Hematopoietic multipotent progenitor cell treated with erythropoietin and hydrocortisone succinate and interleukin-3 and kit ligand, for 4 days (in vitro differentiated cells): ENCODE measurements around the gene MARK3.

Source experiments
- DNase-seq: peaks from one replicate; pipeline ENCODE4 v3.0.0-alpha.2; 2015

Gene MARK3

DNA sequence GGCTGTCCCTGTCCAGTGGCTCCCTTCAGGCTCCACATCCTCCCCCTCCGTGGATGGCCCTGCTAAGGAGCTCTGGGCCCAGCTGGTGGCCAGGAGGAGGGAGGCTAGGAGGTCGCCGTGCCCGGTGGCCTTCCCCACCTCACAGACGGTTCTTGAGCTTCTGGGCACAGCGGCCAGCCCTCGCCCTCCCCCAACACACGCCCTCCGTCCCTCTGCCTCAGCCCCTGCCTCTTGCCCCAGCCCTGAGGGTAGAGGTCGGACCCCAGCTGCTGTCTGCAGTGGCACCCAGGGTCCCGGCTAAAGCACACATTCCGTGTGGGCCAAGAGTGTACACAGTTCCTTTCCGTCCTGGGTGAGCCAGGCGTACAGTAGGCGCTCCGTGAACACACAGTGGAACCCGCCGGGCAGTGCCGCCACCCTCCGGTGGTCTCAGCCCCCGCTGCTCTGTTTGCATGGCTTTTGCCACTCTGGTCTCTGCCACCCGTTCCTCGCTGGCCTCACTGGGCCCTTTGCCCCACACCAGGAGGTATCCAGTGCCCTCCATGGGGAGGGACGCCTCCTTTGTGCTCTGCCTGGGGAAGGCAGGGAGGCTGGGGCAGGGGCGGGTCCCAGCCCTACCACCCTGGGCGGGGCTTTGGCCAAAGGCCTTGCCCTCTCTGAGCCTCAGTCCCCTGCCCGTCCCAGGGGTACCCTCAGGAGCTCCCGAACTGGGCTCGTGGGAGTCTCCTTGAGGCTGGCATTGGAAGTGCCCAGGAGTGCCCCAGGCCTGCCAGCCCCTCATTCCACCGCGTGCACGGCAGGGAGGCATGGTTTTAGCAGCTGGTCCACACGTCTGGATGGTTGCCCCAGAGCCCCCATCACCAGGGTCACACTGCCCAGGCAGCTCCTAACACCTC, 156.7 kb downstream of the MARK3 start:
- no peak for DNase-seq

DNA sequence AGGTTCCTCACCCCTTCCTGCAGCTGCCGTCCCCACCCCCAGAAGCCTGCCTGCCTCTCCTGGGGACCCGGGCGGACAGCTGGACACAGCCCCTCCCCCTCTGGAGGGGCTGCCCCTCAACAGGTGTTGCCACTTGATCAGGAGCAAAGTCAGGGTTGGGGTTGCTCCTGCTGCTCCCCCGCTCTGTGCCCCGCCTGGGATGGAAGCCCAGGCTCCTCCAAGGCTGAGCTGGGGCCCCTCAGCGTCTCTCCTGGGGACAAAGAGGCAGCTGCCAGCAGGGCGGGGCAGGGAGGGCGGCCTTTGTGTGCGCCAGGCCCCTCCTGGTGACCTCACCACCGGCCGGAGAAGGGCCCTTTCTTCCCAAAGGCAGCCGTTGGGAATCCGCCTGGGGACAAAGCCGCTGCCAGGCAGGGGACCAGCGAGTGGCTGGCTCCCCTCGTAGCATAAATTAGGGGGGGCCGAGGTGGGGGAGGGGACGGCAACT, 157.4 kb downstream of the MARK3 start:
- DNase-seq: no peak

DNA sequence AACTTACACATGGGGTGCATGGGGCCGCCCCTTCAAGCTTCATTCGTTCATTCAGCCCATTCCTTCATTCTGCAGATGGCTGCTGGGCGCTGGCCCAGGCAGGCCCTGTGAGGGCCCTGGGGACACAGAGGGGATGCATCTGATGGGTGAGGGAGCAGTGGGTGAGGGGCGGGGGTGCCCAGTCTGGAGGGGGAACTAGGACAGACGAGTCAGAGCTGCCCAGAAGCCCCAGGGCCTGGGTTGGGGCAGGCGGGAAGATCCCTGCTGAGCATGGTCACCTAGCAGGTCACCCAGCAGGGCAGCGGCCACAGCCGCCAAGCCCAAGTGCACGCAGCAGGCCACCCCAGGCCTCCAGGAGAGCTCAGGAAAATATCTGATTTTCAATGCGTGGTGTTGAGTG, 157.9 kb downstream of the MARK3 start:
- DNase-seq: no peak

DNA sequence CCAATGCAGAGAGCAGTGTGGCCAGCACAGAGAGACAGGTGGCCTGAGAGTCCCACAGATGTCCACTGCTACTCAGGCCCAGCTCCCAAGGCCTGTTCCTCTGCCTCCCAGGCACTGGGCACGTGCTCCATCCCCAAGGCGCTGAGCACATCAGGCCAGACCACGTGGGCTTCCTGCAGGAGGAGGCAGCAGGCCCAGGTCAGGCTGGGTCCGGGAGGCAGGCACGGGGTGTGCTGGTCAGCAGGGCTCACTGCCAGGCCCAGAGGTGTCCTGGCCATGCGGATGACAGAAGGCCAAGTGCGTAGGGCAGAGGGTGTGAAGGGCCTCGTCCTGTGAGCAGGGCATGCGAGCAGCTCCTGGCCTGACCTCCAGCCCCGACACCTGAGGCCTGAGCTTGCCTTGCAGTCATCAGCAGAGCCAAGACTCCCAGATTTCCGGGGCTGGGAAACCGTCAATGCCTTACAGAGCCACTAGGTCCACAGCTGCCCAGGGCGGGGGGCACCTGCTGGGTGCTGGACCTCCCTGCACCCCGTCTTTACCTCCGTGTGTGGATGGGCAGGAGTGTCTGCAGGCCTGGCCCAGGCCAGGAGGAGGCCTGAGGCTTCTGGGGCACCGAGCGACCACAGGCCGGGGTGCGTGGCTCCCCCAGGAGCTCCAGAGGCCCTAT, 158.6 kb downstream of the MARK3 start:
- DNase-seq: no peak

DNA sequence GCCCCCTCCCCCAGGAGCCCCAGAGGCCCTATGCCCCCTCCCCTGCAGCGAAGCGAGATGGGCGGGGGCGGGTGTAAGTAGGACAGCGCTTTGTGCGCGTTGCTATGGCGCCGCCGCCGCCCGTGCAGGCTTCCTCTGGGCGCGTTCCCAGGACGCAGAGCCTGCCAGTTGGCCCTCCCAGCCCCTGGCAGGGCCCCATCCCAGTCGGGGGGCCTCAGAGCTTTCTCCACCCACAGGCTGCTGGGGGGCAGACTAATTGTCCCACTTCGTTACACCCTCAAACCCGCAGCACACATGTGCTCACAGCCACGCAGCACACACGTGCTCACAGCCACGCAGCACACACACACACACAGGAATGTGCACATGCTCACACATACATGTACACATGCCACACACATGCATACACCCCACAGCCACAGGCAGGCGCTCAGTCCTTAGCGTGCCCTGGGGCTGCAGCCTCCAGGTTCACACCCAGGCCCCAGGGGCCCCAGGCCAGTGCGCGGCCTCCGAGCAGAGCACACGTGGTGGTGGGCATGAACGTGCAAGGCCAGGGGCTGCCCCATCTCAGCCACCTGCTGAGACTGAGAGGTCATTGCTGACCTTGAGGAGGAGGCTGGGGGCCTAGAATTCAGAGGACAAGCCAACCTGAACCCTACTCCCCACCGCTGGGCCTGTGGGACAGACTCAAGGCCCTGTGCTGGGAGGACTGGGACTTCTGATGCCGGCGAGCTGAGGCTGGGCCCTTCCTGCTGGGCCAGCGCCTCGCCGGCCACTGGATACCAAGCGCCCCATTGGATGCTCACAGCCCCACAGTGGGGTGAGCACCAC, 159.4 kb downstream of the MARK3 start:
- DNase-seq: no peak

DNA sequence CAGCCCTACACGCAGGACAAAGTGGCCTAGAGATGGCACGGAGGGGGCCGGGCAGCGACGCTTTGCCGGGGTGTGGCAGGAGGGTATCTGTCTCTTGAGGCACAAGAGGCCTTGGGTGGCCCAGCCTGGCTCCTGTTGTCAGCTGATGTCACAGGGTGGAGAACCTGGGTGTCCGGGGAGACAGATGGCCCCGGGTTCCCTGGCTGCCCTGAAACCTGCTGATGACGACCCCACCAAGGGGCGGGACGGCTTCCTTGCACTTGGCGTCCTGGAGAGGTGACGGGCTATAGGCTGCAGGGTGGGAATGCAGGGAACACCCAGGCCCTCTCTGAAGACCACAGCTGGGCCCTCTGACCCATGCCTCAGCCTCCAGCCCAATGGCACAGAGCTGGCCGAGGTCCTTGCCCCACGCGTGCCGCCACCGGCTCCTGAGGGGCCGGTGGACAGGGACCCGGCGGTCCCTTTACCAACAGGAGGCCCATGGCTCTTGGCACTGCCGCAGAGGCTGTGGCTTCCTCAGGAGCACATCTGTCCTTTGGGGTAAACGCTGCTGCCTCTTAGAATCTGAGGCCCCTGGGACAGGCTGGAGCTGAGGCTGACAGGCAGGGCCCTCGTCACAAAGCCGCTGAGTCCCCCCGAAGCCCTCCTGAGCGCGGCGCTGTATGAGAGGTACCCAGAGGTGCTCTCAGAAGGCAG, 160.2 kb downstream of the MARK3 start:
- DNase-seq: no peak

DNA sequence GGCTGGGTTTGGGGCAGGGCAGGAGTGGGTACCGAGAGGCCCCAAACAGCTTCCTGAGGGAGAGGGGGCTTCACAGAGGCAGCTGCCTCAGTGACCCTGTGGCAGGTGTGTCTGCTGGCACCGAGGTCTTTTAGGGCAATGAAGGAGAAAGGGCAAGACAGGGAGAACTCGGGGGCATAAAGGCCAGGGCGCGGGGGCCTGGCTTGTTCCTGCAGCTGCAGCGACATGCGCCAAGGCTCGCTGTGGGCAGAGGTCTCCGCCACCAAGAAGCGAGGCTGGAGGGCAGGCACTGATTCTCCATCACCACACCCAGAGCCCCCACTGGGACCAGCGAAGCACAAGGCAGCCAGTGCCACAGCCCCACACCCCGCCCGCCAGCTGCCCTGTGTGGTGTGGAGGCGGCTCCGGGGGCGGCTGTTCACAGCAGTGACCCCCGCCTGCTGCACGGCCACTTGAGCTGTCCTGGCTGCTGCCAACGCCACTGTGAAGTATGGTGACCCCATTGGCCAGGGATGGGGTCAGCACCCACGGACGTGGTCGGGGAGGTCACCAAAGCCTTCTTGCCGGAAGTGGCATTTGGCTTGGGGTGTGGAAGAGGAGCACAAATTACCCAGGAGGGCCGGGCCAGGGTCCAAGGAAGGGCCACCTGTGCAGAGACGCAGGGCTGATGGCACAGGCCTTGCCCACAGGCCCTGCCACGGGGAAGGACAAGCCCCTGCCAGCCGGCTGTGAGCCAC, 160.9 kb downstream of the MARK3 start:
- DNase-seq: no peak

DNA sequence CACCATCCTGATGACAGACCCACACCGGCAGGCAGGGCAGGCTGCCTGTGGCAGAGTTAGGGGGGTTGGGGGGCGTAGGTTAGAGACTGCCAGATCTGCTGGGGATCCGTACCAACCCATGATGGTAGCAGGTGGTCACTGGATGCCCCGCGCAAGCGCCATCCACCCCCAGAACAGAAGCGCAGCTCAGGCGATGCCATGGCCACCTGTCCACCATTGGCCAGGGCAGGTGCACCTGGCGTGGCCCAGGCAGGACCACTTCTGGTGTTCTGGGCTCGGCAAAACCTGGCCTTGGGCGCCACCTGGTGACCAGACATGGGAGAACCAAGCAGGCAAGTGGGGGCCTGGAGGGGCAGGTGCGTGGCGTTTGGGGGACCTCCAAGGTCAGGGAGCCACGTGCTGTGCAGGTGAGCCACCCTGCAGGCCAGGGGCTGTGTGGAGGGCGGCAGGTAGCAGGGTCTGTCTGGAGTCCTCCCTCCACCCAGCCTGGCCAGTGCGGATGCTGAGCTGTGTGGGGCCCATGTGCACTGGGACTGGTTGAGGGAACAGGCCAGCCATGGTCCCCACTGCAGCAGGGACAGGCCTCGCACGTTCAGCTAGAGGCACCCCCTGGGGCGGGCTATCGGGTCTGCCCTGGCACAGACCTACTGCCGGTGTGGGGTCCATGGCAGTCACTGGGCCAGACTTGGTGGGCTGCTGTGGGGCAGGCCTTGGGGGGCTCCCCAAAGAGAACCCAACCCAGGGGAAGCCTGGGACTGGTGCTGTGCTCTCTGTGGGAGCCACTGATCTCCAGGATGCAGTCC, 161.6 kb downstream of the MARK3 start:
- peak; percentile 72 for DNase-seq

DNA sequence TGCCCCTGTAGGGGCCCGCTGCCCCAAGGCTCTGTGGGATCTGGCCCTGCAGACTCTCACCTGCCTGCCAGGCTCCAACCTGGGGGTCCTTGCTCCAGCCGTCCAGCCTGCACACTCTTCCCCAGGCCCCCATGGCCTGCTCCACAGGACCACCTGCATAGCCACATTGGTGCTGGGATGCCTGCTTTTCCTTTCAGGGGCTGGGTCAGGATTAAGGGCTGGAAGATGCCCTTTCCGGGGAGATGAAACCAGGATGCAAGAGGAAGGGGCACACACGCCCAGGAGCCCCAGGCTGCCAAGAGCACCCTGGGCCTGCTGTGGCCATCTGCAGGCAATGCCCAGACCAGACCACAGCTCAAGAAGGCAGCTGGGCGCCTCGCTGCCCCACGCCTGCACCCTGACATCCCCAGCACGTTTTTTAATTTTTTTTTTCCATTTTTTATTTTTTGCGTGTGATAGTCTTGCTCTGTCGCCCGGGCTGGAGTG, 162.3 kb downstream of the MARK3 start:
- no peak for DNase-seq

DNA sequence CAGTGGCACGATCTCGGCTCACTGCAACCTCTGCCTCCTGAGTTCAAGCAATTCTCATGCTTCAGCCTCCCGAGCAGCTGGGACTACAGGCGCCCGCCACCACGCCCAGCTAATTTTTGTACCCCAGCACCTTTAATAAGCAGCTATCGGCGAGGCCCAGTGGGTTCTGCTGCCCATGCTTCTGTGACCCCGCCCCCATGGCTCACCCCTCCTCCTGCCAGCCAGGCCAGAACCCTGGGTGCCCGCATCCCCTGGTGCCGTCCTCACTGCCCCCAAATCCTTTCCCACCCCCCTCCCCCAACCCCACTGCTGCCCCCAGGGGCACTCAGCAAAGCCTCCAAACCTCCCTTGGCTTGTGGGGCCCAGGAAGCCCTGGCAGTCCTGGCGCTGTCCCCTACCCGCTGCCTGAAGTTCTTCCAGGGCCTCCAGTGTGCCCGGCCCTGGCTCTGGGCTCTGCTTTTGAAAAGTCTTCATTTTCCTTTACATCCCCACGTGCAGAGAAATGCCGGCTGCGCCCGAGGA, 162.8 kb downstream of the MARK3 start:
- DNase-seq: no peak

DNA sequence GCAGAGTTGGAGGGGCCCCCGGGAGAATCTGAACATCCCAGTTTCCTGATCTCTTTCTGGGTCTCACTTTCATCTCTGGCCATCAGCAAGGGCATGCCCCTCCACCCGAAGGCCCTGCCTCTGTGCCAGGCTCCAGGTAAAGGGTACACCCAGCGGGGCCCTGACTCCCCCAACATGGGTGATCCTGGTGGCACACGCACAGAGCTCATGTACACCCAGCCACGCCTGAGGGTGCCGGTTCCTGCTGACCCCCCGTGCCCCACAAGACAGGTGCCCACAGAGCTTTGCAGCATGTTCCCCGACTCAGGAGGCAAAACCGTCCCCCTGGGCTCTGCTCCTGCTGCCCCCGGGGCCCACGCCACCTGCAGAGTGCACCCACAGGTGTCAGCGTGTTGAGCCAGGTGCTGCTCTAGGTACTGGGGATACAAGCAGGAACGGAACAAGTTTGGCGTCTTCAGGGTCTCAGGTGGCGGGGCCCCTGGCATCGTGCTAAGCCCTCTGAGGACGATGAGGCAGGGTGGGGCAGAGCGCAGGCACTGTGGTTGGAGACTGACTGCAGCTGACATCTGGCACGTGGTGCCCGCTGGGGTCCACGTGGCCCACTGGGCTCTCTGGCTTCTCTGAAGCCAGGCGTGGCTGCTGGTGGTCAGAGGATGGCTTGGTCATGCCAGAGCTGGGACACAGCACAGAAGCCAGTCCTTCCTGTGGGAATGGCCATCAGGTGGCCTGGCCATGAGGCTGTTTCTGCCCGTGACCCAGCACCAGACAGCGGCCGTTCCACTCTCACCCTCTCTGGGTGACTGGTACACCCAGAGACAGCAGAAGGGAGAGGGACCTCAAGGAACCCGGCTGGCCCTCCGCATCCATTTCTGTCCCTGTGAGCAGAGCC, 163.5 kb downstream of the MARK3 start:
- DNase-seq: no peak

DNA sequence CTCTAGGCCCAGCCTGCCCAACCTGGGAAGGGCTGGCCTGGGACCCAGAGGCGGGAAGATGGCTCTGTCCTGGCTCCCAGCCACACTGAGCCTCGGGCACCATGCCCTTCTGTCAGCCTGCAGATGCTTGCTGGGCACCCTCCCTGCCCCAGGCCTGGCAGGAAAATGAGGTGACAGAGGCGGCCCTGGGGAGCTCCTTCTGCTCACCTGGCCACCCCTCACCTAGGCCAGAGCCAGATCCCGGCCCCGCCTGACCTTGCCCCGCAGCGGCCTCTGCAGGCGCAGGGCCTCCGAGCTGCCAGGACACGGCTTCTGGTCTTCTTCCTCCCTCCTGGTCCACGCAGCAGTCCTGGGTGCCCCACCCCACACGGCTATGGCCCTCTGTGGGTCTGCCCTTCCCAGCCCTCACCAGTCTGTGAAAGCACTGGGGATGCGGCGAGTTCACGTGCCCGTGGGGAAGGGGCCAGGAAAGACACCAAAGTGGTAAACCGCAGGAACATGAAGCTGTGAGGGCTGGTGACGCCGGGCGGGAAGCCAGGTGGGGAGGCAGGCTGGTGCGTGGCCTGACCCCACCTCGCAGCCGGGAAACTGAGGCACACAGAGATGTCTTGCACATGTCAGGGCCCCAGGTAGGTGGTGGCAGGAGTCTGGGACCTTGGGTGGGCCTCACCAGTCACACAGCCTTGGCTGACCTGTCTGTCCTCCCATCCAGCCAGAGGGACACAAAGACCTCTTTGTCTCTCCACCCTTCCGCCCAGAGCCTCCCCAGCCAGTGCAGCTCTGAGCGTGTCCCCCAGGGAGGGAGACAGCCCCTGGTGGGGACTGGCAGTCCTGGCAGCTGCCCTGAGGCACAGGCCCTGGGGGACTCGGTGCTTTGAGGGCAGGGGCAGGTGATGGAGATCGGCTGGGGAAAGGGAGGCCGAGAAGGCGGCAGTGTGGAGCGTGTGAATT, 164.4 kb downstream of the MARK3 start:
- DNase-seq: no peak

DNA sequence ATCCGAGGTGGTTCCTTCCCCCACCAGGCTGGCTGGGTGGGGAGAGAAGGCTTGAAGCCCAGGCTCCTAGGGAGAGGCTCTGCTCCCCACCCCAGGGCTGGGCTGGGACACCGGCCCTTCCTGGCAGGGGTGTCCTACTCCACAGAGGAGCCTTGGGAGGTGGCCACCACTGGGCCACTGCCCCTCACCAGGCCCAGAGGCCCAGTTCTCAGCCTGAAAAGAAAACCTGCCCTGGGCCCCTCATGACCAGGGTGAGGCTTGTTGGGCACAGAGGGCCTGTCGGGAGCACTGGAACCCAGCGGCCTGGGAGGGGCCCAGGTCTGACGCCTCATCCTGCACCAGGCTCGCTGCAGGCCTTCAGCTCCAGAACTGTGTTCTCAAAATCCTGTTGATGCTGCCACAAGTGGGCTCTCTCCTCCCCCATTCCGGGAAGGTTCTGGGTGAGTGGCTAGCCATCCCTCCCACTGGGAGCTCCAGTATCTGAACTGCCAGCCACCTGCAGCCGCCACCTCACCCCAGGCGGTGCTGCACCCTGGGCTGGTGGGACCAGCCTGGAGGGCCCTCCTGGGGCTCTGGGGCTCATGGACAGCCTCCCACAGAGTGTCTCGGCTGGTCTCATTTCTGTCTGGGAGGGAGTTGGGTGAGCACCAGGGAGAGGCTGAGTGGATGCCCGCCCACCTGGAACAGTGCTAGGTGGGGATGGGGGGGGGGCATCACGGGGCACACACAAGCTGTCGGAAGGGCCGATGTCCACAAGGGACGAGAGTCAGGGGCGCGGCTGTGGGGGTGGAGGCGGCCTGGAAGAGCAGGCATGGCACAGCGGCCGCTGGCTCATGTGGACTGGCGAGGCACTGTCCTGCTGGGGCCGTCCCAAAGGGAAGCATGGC, 165.5 kb downstream of the MARK3 start:
- no peak for DNase-seq

DNA sequence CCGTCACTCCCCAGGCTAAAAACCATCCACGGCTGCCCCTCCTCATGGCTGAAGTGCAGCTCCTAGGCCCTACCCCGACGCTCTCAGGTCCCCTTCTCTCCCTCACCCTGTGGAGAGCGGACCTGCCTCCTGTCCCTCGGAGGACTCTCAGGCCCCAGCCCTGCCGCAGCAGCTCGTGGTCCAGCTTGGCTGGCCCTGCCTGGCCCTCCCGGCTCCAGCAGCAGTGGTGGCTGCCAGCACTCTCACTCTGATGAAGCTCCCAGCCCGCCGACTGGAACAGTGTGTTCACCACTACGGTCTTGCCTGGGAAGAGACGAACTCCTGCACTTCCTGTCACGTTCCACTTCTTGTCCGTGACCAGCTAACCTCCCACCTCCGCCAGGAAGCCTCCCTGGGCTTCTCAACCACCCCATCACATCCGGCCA, 166.1 kb downstream of the MARK3 start:
- no peak for DNase-seq

DNA sequence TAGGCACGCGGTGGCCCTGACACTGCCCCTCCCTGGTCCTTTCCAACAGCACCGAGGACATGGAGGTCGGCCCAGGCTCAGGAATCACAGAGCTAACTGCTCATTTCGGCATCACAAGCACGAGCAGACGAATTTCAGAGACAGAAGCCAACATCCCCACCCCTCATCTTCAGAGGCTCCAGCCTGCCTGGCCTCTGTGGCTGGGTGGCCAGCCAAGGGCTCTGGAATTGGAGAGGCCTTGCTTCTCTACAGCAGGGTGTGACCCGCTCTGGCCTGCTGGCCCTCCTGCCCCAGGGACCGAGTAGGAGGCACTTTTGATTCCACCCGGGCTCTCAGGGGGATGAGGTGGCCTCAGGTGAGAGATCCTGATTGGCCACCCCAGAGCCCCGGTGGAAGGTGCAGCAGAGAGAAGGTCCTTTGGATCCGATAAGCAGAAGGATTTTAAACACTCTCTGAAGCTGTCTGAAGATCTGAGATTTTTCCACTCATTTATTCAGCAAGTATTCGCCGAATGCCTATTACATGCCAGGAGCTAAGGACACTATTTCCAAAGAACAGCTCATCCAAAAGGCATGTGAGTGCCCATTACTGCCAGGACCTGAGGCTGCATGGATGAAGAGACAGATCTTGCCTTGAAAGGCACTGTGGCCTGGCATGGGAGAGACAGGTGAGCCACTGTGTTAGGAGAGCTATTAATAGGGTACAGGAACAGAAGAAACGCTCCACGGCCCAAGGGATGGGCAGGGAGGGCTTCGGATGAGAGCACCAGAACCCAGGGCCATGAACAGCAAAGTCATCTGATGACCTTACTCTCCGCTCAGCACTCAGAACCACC, 167.0 kb downstream of the MARK3 start:
- DNase-seq: no peak

DNA sequence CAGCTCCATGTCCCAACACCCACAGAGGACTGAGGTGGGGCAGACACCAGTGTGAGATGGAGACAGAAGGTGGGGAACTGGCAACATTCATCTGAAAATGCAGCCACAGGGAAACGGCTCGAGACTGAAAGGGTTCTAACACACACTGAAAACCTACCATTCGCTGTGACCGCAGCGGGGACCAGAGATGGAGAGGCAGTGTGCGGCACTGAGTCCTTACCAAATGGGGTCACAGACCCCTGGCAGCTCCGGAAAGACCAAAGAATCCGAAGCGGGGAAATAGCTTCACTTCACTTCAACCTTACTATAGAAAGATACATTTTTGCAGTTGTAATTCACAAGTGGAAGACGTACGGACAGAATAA, 167.6 kb downstream of the MARK3 start:
- no peak for DNase-seq
